HG02571 (cell line): ENCODE data around the gene DLX3.

Experiments
- ATAC-seq: cut with Tn5 transposase; IDR thresholded peaks from one replicate; pipeline ENCODE4 v1.9.1; 2021; ENCODE audit warnings: mild to moderate bottlenecking, moderate library complexity; ENCODE audit not compliant: unreplicated experiment

DLX3 gene

DNA sequence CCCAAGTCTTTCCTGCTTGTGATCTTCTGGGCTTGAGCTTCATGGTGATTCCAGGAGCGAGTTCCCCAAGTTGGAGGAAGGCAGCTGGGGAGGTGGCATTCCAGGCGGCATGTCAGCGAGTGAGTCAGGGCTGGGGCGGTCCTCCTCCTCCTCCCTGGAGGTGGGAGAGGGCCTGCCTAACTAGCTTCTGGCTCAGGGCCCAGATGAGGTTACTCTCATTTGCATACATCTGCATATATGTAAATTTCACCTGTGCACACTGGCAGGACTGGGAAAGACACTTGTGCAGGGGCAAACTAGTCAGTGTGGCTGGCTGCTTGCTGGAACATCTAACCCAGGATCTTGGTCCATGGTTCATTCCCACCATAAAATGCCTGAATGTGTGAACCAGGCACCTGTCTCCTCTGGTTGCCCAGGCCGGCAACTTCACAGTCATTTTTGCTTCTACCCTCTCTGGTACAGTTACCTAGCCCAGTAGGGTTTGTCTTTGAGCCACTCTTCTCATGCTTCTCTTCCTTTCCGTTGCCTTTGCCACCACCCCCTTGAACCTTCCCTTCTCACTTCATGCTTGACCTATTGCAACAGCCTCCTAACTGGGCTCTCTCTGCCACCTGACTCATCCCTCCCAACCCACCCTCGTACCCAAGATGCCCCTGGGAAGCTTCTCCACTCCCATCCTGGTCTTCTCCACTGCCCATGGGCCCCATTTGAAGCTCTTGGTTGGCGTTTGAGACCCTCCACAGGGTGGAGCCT lies 35.7 kb downstream of the DLX3 start:
- ATAC-seq: no peak

DNA sequence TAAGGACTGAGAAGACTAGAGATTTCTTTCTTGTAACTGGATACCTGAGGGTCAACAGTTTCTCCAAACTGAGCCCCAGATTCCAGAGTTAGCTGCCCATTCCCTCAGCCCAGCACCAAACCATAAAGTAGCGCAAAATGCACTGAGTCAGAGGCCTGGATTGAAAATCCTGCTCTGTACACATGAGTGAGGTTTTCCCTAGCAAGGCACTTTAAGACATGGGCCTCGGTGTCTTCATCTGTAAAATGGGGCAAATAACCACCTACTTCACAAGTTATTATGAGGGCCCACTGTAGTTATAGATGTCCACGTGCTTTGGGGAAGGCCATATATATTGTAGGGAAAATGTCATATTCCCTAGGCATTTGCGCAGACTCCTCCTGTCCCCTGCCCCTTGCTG lies 36.3 kb downstream of the DLX3 start:
- no peak for ATAC-seq

DNA sequence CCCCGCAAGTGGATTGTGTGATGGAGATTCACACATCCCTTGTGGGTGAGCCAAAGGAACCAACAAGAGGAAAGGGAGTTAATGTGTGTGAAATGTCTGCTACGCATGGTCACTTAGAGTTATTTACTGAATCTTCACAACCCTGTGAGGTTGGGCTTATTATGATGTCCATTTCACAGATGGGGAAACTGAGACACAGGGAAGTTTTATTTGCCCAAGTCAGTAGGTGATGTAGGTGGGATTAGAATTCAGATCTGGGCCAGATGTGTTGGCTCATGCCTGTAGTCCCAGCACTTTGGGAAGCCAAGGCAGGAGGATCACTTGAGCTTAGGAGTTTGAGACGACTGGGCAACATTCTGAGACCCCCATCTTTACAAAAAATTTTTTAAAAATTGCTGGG lies 37.7 kb downstream of the DLX3 start:
- ATAC-seq: no peak

DNA sequence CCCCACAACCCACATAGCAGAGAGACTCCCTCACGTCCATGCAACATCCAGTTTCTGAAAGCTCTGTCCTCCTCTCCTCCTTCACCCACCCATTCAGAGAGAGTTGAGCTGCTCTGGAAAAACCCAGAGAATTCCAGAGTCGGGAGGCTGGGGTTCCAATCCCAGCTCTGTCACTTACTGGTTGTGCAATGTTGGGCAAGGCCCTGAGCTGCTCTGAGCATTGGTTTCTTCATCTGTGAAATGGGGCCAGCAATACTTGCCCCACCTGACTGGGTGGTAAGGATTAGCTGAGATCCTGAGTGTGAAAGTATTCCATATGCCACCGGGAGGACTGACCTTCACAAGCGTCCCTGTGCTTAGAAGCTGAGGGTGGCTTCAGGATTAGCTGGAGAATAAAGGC lies 38.2 kb downstream of the DLX3 start:
- ATAC-seq: no peak

DNA sequence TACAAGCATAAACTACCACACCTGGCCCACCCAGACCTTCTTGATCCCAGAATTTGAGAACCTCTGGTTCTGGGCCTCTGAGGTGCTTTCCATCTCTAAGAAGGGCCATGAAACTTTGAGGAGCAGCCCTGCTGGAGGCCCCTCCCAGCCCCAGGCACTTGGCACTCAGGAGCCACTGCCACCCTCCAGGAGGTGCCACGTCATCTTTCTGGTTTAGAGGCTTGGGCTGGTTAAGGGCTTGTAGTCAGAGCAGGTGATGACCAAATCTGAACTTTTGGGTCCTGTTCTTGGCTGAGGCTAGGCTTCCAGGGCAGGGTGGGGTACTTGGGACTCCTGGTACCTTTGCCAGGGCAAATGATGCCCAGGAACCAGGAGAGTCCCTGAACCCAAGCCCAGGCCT lies 39.9 kb downstream of the DLX3 start:
- ATAC-seq: no peak

DNA sequence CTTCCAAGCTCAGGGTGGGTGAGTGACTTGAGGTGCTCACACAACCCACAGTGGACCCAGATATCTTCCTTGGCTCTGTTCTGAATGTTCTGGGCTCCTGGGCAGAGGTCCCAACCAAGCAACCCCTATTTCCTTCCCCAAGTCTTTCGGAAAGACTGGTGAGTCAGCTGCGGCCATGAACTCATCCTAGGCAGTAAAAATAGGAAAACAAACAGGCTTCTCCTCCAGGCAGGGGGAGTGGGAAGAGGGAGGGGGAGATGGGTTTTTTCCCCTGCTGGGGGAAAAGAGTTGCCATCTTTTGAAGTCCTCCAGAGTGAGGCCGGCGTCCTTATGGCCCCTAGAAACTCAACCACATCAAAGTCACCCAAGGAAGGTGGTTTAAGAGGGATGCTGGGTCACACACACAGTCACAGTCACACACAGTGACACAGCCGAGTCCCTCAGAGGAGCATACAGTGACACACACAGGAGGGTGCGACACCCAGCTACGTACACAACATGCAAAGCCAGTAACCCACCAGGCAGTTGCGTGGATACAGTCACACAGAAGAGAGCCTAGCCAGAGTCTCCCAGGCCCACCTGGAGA lies 42.0 kb downstream of the DLX3 start:
- no peak for ATAC-seq

DNA sequence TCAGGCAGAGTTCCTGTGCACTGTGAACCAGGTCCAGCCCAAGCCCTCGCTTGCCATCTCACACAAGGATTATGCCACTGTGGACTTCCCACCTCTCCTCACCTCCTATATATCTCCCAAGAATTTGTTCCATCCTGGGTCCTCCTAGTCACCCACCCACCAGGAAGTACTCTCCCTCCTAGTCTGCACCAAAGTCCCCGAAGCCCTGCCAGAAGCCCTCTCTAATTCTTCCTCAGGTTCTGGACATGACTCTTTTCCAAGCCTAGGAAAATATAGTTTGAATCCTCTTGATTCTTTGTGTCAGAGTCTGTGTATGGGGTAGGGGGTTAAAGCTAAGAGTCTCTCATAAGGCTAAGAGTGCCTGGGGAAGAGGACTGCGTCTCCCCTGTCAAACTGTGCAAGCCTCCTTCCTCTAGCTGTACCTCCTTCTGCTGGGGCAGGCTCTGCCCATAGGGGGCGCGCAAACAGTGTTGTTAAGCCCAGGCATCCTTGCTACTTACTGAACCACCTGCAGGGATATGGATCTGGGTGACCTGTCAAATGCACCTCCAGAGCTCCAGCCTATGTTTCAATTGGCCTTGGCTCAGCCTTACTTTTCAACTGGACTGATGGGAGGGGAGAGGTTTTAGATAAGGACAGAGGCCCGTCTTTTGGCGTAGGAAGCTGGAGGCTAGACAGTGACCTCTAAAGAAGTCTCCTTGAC lies 42.7 kb downstream of the DLX3 start:
- no peak for ATAC-seq

DNA sequence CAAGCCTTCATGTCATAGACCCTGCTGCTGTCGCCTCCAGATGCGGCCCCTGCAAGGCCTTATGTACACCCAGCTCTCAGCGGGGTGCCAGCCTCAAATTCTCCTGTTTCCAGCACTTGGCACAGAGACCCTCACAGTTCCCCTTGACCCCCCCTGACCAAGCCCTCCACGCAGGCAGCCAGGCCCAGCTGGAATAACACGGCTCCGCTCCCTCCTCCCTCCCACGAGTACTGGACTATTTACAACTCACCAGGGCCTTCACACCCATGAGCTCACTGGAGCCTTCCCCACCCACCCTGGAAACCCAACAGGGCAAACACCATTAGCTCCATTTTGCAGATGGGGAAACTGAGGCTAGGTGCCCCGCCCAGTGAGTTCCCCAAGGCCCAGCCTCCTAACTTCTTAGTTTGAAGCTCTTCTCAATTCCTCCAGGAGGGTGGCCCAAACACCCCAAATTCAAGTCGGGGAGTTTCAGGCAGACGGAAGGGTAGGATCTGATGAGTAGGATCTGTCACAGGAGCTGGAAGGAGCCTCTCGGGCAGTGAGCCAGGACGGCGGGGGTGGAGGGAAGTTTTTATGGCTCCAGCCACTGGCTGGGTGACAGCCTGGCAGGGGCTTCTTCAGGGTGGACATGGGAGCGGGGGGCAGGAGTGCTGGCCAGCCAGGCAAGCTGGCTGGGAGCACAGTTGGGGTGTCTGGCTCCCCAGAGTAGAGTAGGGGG lies 43.5 kb downstream of the DLX3 start:
- no peak for ATAC-seq

DNA sequence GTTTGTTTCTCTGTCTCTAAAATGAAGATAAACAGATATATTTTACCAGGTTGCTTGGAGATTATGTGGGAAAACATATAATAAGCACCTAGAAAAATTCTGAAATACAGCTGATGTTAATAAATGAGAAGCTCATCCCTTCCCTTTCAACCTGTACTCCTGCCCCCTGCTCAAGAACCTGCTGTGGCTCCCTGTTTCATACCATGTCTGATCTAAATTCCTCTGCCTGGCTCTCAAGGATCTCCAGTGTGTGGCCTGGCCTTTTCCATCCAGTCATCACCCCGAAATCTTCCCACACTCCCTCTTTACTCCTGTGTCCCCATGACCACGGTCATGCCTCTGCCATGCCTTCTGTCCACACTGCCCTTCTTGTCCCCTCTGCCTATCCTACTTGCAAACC lies 45.4 kb downstream of the DLX3 start:
- ATAC-seq: no peak

DNA sequence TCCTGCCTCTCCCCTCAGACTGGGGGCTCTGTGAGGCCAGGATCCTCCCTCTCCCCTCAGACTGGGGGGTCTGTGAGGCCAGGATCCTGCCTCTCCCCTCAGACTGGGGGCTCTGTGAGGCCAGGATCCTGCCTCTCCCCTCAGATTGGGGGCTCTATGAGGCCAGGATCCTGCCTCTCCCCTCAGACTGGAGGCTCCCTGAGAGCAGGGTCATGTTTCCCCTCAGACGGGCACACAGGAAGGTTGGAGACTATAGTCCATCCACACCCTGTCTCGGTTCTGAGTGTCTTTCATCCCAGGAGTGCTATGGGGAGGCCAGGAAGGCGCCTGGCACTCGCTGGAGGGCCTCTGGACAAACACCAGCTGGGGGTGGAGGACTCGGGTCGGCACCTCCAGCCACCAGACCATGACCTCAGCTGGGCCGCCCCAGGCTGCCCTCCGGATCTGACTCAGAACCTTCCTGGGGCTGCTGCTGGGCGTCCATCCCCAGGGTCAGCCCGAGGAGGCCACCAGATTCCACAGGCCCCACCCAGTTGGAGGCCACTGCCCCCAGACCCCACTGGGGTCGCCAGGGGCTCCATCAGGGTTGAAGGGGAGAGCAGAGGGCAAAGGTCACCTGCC lies 48.0 kb downstream of the DLX3 start:
- ATAC-seq: no peak

DNA sequence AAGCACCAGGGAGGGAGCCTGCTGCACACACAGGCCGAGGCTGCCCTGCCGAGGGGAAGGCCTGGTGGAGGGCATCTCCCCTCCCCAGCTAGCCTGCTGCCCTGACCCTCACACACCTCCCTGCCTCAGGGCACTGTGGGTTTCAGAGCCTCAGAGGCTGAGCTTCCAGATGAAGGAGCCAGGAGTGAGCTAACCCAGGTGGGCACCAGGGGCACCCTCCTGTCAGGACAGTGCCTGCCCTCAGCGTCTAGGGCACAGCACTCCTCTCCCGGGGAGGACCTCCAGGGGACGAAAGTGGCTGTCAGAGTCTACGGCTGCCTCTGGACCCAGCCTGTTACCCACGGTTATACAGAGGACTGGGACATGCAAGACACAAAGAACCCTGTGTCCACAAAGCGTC lies 48.8 kb downstream of the DLX3 start:
- ATAC-seq: no peak

DNA sequence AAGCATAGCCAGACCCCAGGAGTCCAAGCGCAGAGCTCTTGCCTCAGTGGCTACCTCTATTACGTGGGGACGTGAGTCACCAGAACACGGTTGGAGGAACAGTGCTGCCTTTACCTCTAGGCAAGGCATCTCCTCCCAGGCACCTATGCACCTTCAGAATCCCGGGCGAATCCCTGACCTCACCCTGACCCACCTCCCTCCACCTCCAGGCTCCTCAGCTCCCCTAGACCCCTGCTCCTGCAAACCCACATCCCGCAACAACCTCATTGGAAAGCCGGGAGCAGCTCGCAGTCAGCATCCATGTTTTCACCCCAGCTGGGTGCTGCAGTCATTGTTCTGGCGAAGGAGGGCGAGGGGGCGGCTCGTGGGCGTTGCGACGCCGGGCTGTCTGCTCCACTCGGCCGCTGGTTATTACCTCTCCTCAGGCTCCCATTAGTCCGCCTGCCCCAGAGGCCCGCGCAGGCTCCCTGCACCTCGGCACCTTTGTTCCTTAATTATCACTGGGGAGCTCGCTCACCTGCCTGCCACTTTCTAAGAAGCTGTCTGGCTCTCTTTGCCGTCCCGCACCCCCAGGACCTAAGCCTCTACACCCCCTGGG lies 50.7 kb downstream of the DLX3 start:
- no peak for ATAC-seq

DNA sequence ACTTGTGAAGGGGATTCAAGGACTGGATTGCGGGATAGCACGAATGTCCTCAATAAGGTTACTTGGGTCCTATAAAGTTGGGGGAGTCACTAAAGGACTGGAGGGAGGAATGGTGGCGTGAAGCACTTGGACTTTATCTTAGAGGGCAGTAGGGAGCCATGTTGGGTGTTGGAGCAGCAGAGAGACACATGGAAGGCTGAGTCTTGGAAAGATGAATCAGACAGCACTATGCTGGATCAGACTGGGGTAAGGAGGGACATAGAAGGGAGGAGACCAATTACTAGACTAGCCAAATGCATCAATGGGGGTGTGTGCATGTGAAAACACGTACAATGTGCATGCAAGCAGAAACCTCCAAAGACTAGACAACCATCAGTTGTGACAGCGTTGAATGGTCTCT lies 52.1 kb downstream of the DLX3 start:
- no peak for ATAC-seq

DNA sequence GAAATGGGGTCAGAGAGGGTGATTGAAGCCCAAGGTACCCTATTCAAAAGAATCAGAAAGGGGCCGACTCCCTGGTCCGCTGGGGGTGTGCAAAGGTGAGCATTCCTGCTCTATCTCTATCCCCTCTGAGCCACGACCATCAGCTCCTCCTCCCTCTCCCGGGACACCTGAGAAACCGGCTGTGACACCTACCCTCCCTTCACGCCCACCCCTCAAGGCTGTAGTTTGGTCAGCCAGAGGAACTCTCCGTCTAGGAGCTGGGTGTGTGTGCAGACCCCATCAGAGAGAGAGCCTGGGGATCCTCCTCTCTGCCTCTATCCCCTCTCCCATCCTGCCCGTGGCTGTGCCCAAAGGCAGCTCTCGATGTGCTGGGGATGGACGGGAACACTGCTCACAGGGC lies 53.6 kb downstream of the DLX3 start:
- no peak for ATAC-seq
